Vagina (tissue), 2 donors: ENCODE data around the gene SLC6A16.

ENCODE experiments used
- POLR2A ChIP-seq, 2 donors: fragments of 450-650 bp; IDR thresholded peaks; one replicate each; pipeline ENCODE4 v1.6.1; 2017; ENCODE audit warnings: antibody characterized with exemption in 2 of 2, mild to moderate bottlenecking in 2 of 2, moderate library complexity in 2 of 2
- POLR2AphosphoS5 ChIP-seq, 2 donors: sonication (generic); formaldehyde crosslinking; IDR thresholded peaks; one replicate each; pipeline ENCODE4 v1.9.0; 2017; ENCODE audit warnings: antibody characterized with exemption in 2 of 2, mild to moderate bottlenecking in 2 of 2, low read depth in 1 of 2; ENCODE audit not compliant: insufficient read depth in 1 of 2

GRCh38 chr19:49244256-49244655 is 80.7 kb downstream of the SLC6A16 start:
- no peak for TF ChIP-seq POLR2A (IDR thresholded peaks at IDR 0.05)
- no peak for TF ChIP-seq POLR2AphosphoS5 (IDR thresholded peaks at IDR 0.05; ENCODE audit: insufficient read depth in 1 of 2, low read depth in 1 of 2)
